PFSK-1 (cell line): Measurements from ENCODE around the gene OR10H5.

Source experiments
- POLR2AphosphoS5 ChIP-seq: IDR thresholded peaks from 2 replicates; pipeline ENCODE4 v1.6.1; 2012; ENCODE audit warnings: low read depth, mild to moderate bottlenecking, control low read depth, low read length, moderate library complexity
- SIN3A ChIP-seq: IDR thresholded peaks from 2 replicates; pipeline ENCODE4 v1.6.1; 2012; ENCODE audit warnings: mild to moderate bottlenecking, low read length, moderate library complexity, borderline replicate concordance; ENCODE audit not compliant: insufficient read depth
- TF ChIP-seq, protein P1 (sequence below), 2 experiments: IDR thresholded peaks; 2 replicates each; pipeline versions ENCODE4 v1.6.1 to v1.8.0; 2011 to 2012; ENCODE audit warnings: low read depth in 2 of 2, low read length in 2 of 2, control low read depth in 1 of 2, inconsistent platforms in 1 of 2, mild to moderate bottlenecking in 1 of 2, moderate library complexity in 1 of 2; ENCODE audit not compliant: insufficient read depth in 1 of 2

DNA sequence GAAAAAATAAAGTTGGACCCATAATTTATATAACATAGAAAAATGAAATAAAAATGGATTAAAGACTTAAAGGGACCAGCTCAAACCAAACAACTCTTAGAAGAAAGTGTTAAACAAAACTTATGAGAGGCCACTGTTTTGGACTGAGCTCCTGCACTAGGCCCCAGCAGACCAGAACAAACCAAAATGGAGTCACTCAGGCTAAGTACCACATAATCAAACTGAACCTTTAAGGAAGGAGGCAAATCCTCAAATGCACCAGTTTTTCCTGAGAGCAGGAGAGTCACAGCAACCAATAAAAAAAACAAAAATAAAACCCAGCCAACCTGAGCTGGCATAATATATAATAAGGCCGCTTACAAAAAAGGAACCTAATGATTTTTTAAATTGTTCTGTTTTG is 38.3 kb downstream of the OR10H5 start:
- TF ChIP-seq, protein P1, sequence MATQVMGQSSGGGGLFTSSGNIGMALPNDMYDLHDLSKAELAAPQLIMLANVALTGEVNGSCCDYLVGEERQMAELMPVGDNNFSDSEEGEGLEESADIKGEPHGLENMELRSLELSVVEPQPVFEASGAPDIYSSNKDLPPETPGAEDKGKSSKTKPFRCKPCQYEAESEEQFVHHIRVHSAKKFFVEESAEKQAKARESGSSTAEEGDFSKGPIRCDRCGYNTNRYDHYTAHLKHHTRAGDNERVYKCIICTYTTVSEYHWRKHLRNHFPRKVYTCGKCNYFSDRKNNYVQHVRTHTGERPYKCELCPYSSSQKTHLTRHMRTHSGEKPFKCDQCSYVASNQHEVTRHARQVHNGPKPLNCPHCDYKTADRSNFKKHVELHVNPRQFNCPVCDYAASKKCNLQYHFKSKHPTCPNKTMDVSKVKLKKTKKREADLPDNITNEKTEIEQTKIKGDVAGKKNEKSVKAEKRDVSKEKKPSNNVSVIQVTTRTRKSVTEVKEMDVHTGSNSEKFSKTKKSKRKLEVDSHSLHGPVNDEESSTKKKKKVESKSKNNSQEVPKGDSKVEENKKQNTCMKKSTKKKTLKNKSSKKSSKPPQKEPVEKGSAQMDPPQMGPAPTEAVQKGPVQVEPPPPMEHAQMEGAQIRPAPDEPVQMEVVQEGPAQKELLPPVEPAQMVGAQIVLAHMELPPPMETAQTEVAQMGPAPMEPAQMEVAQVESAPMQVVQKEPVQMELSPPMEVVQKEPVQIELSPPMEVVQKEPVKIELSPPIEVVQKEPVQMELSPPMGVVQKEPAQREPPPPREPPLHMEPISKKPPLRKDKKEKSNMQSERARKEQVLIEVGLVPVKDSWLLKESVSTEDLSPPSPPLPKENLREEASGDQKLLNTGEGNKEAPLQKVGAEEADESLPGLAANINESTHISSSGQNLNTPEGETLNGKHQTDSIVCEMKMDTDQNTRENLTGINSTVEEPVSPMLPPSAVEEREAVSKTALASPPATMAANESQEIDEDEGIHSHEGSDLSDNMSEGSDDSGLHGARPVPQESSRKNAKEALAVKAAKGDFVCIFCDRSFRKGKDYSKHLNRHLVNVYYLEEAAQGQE (IDR thresholded peaks at IDR 0.05; ENCODE audit: insufficient read depth in 1 of 2, low read depth in 2 of 2, low read length in 2 of 2), result no peak
- no peak for TF ChIP-seq POLR2AphosphoS5
- no peak for TF ChIP-seq SIN3A
